ENCODE data around the gene PTGER2. TPM values are rescaled to one million over a fixed set of nuclear protein-coding genes. Genes with fewer than 3 reads are reported as not detected.
A peak's percentile ranks its signal among the peaks of the same experiment; 100 is the strongest.

The PTGER2 gene
- total and polyA plus RNA-seq, 2 donors (not counting 1 experiment from before 2014, with no cell fraction given): 15.9 to 38.8 TPM

- H3K4me3 ChIP-seq (replicated peaks in 1 of 4; ENCODE audit: control extremely low read depth in 1 of 4, insufficient read depth in 1 of 4, low read depth in 3 of 4, low read length in 4 of 4): peak overlapping the region in 1 of 4 experiments; percentile 100
- no peak overlapping the region for H3K27ac ChIP-seq (ENCODE audit: insufficient read depth, low read length)
- no peak overlapping the region for H3K9ac ChIP-seq (ENCODE audit: insufficient read depth, low read length)
Measured at GRCh38 chr14:52319919-52320318, 5.8 kb downstream of the PTGER2 start.

GRCh38 chr14:52325126-52325525, 11.0 kb downstream of the PTGER2 start:
- Histone ChIP-seq H3K4me2 (ENCODE audit: extremely low read depth, insufficient read depth, low read length) (no peak overlapping the region), H3K79me2 (ENCODE audit: control insufficient read depth, insufficient read depth, low read length) (peaks cover 11% of the 10 kb centered on the region), H4K20me1 (ENCODE audit: control insufficient read depth, extremely low read depth, insufficient read depth, low read length) (no peaks in the 10 kb centered on the region), H3K4me3 (replicated peaks in 1 of 4; ENCODE audit: control extremely low read depth in 1 of 4, insufficient read depth in 1 of 4, low read depth in 3 of 4, low read length in 4 of 4) (no peak overlapping the region), H3K9me3 (ENCODE audit: control insufficient read depth, insufficient read depth, low read depth, low read length) (no peaks in the 10 kb centered on the region), H3K4me1 (ENCODE audit: control insufficient read depth, extremely low read depth, insufficient read depth, low read length) (peaks cover 15% of the 10 kb centered on the region), H3K27ac (ENCODE audit: insufficient read depth, low read length) (no peak overlapping the region), H3K27me3 (ENCODE audit: control insufficient read depth, insufficient read depth, low read length) (no peaks in the 10 kb centered on the region), H3K36me3 (ENCODE audit: control insufficient read depth, insufficient read depth, low read length) (peaks cover 2% of the 10 kb centered on the region), H2AFZ (ENCODE audit: low read length) (no peak overlapping the region), H3K9ac (ENCODE audit: insufficient read depth, low read length) (no peak overlapping the region)
- peak in 1 of 2 donors; percentile 58 for DNase-seq (ENCODE audit: low read depth in 2 of 2)
- TF ChIP-seq EZH2 (IDR thresholded peaks at IDR 0.05; ENCODE audit: low read length, missing control alignments): no peak
- TF ChIP-seq CTCF (conservative IDR thresholded peaks at IDR 0.05 in 1 of 2, IDR thresholded peaks at IDR 0.05 in 1 of 2; ENCODE audit: low read depth in 1 of 2, low read length in 2 of 2): no peak

More at GRCh38 chr14:52319919-52320318, 5.8 kb downstream of the PTGER2 start:
- peaks cover 9% of the 10 kb centered on the region for H3K4me1 ChIP-seq (ENCODE audit: control insufficient read depth, extremely low read depth, insufficient read depth, low read length)
- peak in 1 of 2 donors; percentile 65 for DNase-seq (ENCODE audit: low read depth in 2 of 2)
- TF ChIP-seq EZH2 (IDR thresholded peaks at IDR 0.05; ENCODE audit: low read length, missing control alignments) (no peak), CTCF (conservative IDR thresholded peaks at IDR 0.05 in 1 of 2, IDR thresholded peaks at IDR 0.05 in 1 of 2; ENCODE audit: low read depth in 1 of 2, low read length in 2 of 2) (no peak)
- no peak overlapping the region for H3K4me2 ChIP-seq (ENCODE audit: extremely low read depth, insufficient read depth, low read length)
- H3K36me3 ChIP-seq (ENCODE audit: control insufficient read depth, insufficient read depth, low read length): no peaks in the 10 kb centered on the region
- H4K20me1 ChIP-seq (ENCODE audit: control insufficient read depth, extremely low read depth, insufficient read depth, low read length): no peaks in the 10 kb centered on the region
- H3K27me3 ChIP-seq (ENCODE audit: control insufficient read depth, insufficient read depth, low read length): no peaks in the 10 kb centered on the region
- H2AFZ ChIP-seq (ENCODE audit: low read length): no peak overlapping the region
- H3K79me2 ChIP-seq (ENCODE audit: control insufficient read depth, insufficient read depth, low read length): peaks cover 48% of the 10 kb centered on the region
- H3K9me3 ChIP-seq (ENCODE audit: control insufficient read depth, insufficient read depth, low read depth, low read length): no peaks in the 10 kb centered on the region

- TF ChIP-seq EZH2 (IDR thresholded peaks at IDR 0.05; ENCODE audit: low read length, missing control alignments): no peak
- TF ChIP-seq CTCF (conservative IDR thresholded peaks at IDR 0.05 in 1 of 2, IDR thresholded peaks at IDR 0.05 in 1 of 2; ENCODE audit: low read depth in 1 of 2, low read length in 2 of 2): no peak
- no peak overlapping the region for H3K4me2 ChIP-seq (ENCODE audit: extremely low read depth, insufficient read depth, low read length)
- H3K79me2 ChIP-seq (ENCODE audit: control insufficient read depth, insufficient read depth, low read length): peaks cover 6% of the 10 kb centered on the region
- H2AFZ ChIP-seq (ENCODE audit: low read length): no peak overlapping the region
- H4K20me1 ChIP-seq (ENCODE audit: control insufficient read depth, extremely low read depth, insufficient read depth, low read length): no peaks in the 10 kb centered on the region
- no peak overlapping the region for H3K9ac ChIP-seq (ENCODE audit: insufficient read depth, low read length)
- no peaks in the 10 kb centered on the region for H3K27me3 ChIP-seq (ENCODE audit: control insufficient read depth, insufficient read depth, low read length)
- H3K4me1 ChIP-seq (ENCODE audit: control insufficient read depth, extremely low read depth, insufficient read depth, low read length): peaks cover 15% of the 10 kb centered on the region
- no peaks in the 10 kb centered on the region for H3K9me3 ChIP-seq (ENCODE audit: control insufficient read depth, insufficient read depth, low read depth, low read length)
- no peak overlapping the region for H3K27ac ChIP-seq (ENCODE audit: insufficient read depth, low read length)
- peak overlapping the region in 1 of 4 experiments; percentile 1 for H3K4me3 ChIP-seq (replicated peaks in 1 of 4; ENCODE audit: control extremely low read depth in 1 of 4, insufficient read depth in 1 of 4, low read depth in 3 of 4, low read length in 4 of 4)
- DNase-seq (ENCODE audit: low read depth in 2 of 2): peak; percentile 56 to 70
- peaks cover 2% of the 10 kb centered on the region for H3K36me3 ChIP-seq (ENCODE audit: control insufficient read depth, insufficient read depth, low read length)
Measured at GRCh38 chr14:52325630-52326029, 11.5 kb downstream of the PTGER2 start.
